ENCODE data around the gene PRKCE. TPM values are rescaled to one million over a fixed set of nuclear protein-coding genes. Genes with fewer than 3 reads are reported as not detected.

Gene PRKCE
- total and polyA plus RNA-seq, 2 donors (not counting 1 experiment from before 2014, with no cell fraction given) = 23.6 to 271 TPM

- Histone ChIP-seq H3K36me3 (replicated peaks in 1 of 2; ENCODE audit: control extremely low read depth in 1 of 2, control insufficient read depth in 1 of 2, extremely low read depth in 1 of 2, insufficient read depth in 2 of 2, low read length in 1 of 2) (no peaks in the 10 kb centered on the region), H3K4me1 (ENCODE audit: control insufficient read depth in 2 of 2, insufficient read depth in 2 of 2, low read length in 2 of 2) (peaks cover 18 to 25% of the 10 kb centered on the region in 2 donors), H2AFZ (ENCODE audit: insufficient read depth, low read depth, low read length, poor library complexity, severe bottlenecking) (no peak overlapping the region), H3K79me2 (ENCODE audit: control insufficient read depth, insufficient read depth, low read length) (peaks cover 56% of the 10 kb centered on the region), H3K4me2 (replicated peaks; ENCODE audit: low read depth, low read length, poor library complexity, severe bottlenecking) (peak overlapping the region; percentile 20), H3K27ac (ENCODE audit: low read length in 2 of 2) (peak overlapping the region; percentile 79 to 90), H3K4me3 (ENCODE audit: control extremely low read depth in 1 of 5, extremely low read depth in 1 of 5, insufficient read depth in 1 of 5, low read depth in 2 of 5, low read length in 4 of 5) (no peak overlapping the region), H3K9ac (ENCODE audit: low read length) (no peak overlapping the region), H3K9me3 (ENCODE audit: control extremely low read depth in 1 of 3, control insufficient read depth in 2 of 3, insufficient read depth in 1 of 3, low read length in 2 of 3) (peaks cover 0 to 3% (median 0%) of the 10 kb centered on the region in 3 donors), H3K27me3 (replicated peaks in 1 of 4; ENCODE audit: control extremely low read depth in 1 of 4, control insufficient read depth in 3 of 4, insufficient read depth in 4 of 4, low read length in 3 of 4) (no peaks in the 10 kb centered on the region), H4K20me1 (ENCODE audit: control insufficient read depth, insufficient read depth, low read length, poor library complexity, severe bottlenecking) (peaks cover 12% of the 10 kb centered on the region)
- TF ChIP-seq EZH2 (IDR thresholded peaks at IDR 0.05; ENCODE audit: borderline replicate concordance, insufficient read depth, low read depth, low read length, poor library complexity, severe bottlenecking) = no peak
- no peak for TF ChIP-seq CTCF (IDR thresholded peaks at IDR 0.05)
- Mint-ChIP-seq H3K4me1 (peaks cover 29% of the 10 kb centered on the region), H3K27me3 (no peaks in the 10 kb centered on the region), H3K27ac (no peak overlapping the region), H3K4me3 (no peak overlapping the region), H3K9me3 (ENCODE audit: insufficient read depth) (peaks cover 3% of the 10 kb centered on the region)
- ChIA-PET CTCF (interaction anchor here (0.8 to 1.6 kb wide), 2 partner anchors 152 to 284 kb away, joined by 4 to 7 read pairs; no protein-coding TSS in a partner anchor), POLR2A (no interaction called here)
- no peak for DNase-seq
- 83% methylated on average over 1 of the region's 1 CpG for WGBS (ENCODE audit: insufficient coverage)
- intact Hi-C loops (cut with micrococcal nuclease) = no loop called here
- no peak for ATAC-seq (ENCODE audit: low read depth)
Measured at GRCh38 chr2:45930396-45930792, 278.9 kb downstream of the PRKCE start.

GRCh38 chr2:45932278-45932975 is 281.0 kb downstream of the PRKCE start:
- intact Hi-C loops (cut with micrococcal nuclease) = no loop called here
- no peak for ATAC-seq (ENCODE audit: low read depth)
- TF ChIP-seq CTCF (IDR thresholded peaks at IDR 0.05) (no peak), EZH2 (IDR thresholded peaks at IDR 0.05; ENCODE audit: borderline replicate concordance, insufficient read depth, low read depth, low read length, poor library complexity, severe bottlenecking) (no peak)
- Histone ChIP-seq H3K79me2 (ENCODE audit: control insufficient read depth, insufficient read depth, low read length) (peaks cover 64% of the 10 kb centered on the region), H3K4me1 (ENCODE audit: control insufficient read depth in 2 of 2, insufficient read depth in 2 of 2, low read length in 2 of 2) (peaks cover 25 to 35% of the 10 kb centered on the region in 2 donors), H3K27ac (ENCODE audit: low read length in 2 of 2) (no peak overlapping the region), H3K9ac (ENCODE audit: low read length) (no peak overlapping the region), H3K36me3 (replicated peaks in 1 of 2; ENCODE audit: control extremely low read depth in 1 of 2, control insufficient read depth in 1 of 2, extremely low read depth in 1 of 2, insufficient read depth in 2 of 2, low read length in 1 of 2) (no peaks in the 10 kb centered on the region), H3K4me3 (ENCODE audit: control extremely low read depth in 1 of 5, extremely low read depth in 1 of 5, insufficient read depth in 1 of 5, low read depth in 2 of 5, low read length in 4 of 5) (no peak overlapping the region), H3K27me3 (replicated peaks in 1 of 4; ENCODE audit: control extremely low read depth in 1 of 4, control insufficient read depth in 3 of 4, insufficient read depth in 4 of 4, low read length in 3 of 4) (no peaks in the 10 kb centered on the region), H4K20me1 (ENCODE audit: control insufficient read depth, insufficient read depth, low read length, poor library complexity, severe bottlenecking) (peaks cover 18% of the 10 kb centered on the region), H2AFZ (ENCODE audit: insufficient read depth, low read depth, low read length, poor library complexity, severe bottlenecking) (no peak overlapping the region), H3K9me3 (ENCODE audit: control extremely low read depth in 1 of 3, control insufficient read depth in 2 of 3, insufficient read depth in 1 of 3, low read length in 2 of 3) (peaks cover 0 to 3% (median 0%) of the 10 kb centered on the region in 3 donors), H3K4me2 (replicated peaks; ENCODE audit: low read depth, low read length, poor library complexity, severe bottlenecking) (no peak overlapping the region)
- no peak overlapping the region for H3K27ac Mint-ChIP-seq
- ChIA-PET POLR2A (no interaction called here), CTCF (interaction anchor here (1.1 kb wide), 1 partner anchor 288 kb away, joined by 6 read pairs; no protein-coding TSS in a partner anchor)
- no peak for DNase-seq
- H3K4me1 Mint-ChIP-seq = peaks cover 38% of the 10 kb centered on the region
- no peaks in the 10 kb centered on the region for H3K27me3 Mint-ChIP-seq
- peaks cover 3% of the 10 kb centered on the region for H3K9me3 Mint-ChIP-seq (ENCODE audit: insufficient read depth)
- 100% methylated on average over 2 of the region's 8 CpGs for WGBS (ENCODE audit: insufficient coverage)
- no peak overlapping the region for H3K4me3 Mint-ChIP-seq
